HG03565 (cell line): ENCODE data around the gene UNC45B.
"Not testable (repeated sequence)": the region's sequence is repeated elsewhere in the genome, so short reads cannot be mapped to it uniquely, and the experiment has no call there.

ENCODE experiments used
- ATAC-seq: cut with Tn5 transposase; IDR thresholded peaks from one replicate; pipeline ENCODE4 v1.9.1; 2021; ENCODE audit warnings: mild to moderate bottlenecking, moderate library complexity; ENCODE audit not compliant: unreplicated experiment

UNC45B gene

DNA sequence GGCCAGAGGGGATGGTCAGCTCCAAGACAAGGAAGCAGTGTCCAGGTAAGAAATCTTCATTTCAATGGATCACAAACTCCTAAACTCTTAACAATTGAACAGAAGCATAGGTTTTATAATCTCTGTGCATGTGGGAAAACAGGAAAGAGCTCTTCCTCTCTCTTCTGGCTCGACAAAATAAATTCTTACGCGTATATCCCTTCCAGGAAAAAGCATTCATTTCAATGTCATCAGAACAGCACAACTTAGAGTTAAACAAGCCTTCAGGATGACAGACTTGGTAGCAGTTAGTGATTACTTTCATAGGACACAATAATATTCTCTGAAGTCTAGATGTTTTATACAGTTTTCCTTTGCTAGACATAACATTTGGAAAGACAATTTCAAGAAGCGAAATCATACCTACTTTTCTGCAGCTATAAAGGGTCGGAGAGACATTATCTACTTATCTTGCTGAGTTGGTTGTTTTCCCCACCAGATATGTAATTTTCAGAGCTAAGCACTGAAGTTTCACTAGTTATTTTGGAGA, 65.9 kb downstream of the UNC45B start:
- no peak for ATAC-seq

DNA sequence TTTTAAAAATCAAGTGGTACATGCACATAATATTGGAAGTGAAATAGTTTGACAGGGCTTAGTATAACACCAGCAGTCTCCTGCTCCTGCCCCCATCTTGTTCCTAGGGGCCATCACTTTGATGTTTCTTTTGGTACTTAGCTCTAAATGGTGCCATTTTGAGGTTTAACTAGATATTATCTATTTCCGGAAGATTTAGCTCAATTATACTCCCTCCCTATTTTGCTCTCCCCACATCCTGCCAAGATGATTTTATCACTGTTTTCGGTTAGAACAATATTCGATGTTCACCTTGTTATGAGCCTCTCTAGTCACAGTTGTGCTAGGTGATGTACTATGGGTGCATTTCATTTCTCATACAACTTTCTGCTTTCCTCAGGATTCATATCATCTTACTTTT, 66.6 kb downstream of the UNC45B start:
- ATAC-seq, result no peak

DNA sequence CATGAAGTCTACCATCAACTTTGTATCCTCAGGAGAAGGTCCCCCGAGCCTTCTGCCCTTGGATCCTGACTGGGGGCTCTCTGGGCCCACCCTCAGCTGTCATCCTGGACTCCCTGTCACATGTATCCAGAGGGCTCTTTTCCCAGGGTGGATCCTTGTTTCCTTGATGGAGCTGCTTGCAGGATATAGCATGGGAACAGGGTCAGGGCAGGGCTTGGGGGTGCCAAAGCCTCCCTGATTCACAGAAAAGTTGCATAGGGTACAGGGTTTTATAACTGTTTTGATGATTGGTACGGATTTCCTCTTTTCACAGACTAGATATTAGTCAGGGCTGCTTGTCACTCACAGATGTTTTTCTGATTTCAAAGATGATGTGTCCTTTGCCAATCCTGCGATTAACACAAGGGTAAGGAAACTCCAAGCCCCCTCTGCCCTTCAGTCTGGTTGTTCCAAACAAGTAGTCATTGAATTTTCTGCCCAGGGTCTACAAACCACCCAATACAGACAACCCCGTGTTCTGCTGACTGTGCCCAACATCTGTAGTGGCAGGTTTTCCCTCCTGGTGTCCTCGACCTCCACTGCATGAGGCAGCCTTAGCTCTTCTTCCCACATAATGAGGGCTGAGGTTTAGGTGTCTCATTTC, 67.1 kb downstream of the UNC45B start:
- ATAC-seq, result no peak

DNA sequence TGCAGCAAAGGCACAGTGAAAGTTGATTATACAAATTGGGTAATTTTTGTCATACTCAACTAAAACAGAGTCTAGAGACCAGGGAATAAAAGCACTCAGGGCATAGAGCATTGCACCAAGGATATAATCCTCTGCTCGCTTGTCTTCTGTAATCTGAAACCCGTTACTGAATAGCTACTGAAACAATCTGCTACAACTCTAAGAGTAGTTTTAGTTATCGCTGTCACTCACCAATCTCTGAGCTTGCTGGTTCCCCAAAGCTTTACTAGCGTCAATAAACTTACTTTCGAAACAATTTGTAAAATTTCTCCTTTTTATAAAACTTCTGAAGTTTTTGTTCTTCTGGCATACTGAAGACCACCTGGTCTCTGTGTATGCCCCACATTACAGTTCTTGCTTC, 69.5 kb downstream of the UNC45B start:
- no peak for ATAC-seq

DNA sequence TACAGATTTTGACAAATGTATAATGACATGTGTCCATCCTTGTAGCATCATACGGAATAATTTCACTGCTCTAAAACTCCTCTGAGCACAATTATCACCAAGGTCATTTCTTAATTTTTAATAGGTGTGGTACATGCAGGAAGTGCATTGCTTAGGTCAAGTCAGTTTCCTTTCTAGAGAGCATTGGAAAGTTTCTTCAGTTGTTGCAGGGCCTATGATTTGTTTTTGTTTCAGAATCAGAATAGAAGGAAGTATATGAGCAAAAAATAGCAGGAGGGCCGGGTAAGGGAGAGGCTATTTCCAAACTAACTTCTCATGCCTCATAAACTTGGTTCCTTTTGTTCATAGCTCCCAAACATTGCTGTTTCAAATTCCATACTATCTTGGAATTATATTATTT, 71.3 kb downstream of the UNC45B start:
- no peak for ATAC-seq

DNA sequence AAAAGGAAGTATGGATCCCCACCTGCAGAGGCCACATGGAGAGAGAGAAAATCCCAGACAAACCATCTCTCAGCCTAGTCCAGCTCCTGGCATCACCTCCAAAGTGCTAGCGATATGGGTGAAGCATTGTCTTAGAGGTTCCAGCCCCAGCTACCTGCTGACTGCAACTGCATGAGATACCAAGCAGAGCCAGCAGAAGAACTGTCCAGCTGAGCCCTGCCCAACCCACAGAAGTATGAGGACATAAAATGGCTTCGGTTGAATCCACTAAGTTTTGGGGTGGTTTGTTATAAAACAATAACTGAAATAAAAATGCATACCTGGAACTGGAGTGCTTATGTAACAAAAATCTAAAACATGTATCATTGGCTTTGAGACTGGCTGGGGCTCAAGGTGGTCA, 74.8 kb downstream of the UNC45B start:
- no peak for ATAC-seq

DNA sequence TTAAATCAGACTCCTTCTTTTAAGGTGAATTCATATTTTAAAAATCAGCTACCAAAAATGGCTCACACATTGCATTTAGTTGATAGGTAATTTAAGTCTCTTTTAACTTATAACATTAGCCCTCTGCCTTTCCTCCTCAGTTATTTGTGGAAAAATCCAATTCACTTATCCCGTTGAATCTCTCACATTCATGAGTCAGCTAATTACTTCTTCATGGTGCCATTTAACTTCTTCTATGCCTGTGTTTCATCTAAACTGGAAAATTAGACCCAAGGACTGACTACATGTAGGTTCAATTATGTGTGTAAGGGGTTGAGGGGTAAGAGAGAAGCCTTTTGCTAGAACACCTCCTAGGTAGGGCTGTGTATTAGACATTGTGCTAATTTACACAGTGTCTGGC, 76.8 kb downstream of the UNC45B start:
- no peak for ATAC-seq

DNA sequence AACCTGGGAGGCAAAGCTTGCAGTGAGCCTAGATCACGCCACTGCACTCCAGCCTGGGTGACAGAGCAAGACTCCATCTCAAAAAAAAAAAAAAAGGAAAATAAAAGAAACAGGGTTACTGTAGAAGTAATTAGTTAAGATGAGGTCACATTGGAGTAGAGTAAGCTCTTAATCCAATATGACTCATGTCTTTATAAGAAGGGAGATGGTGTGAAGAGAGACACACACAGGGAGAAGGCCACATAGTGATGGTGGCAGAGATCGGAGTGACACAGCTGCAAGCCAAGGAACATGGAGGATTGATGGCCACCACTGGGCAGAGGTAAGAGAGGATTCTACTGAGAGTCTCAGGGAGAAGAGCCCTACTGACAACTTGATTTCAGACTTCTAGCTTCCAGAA, 79.9 kb downstream of the UNC45B start:
- ATAC-seq, result no peak

DNA sequence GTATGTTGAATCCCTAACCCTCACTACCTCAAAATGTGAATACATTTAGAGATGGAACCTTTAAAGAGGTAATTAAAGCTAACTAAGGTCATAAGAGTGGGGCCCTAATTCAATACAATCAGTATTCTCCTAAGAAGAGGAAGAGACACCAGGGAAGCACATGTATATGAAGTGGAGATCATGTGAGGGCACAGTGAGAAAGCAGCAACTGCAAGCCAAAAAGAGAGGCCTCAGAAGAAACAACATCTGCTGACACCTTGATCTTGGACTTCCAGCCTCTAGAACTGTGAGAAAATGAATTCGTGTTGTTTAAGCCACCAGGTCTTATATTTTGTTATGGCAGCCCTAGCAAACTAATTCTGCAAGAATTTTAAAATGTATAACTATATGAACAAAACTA, 82.0 kb downstream of the UNC45B start:
- no peak for ATAC-seq

DNA sequence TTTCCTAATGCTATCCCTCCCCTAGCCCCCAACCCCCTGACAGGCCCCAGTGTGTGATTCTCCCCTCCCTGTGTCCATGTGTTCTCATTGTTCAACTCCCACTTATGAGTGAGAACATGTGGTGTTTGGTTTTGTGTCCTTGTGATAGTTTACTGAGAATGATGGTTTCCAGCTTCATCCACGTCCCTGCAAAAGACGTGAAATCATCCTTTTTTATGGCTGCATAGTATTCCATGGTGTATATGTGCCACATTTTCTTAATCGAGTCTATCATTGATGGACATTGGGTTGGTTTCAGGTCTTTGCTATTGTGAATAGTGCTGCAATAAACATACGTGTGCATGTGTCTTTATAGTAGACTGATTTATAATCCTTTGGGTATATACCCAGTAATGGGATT, 86.7 kb downstream of the UNC45B start:
- ATAC-seq, result not testable (repeated sequence)

DNA sequence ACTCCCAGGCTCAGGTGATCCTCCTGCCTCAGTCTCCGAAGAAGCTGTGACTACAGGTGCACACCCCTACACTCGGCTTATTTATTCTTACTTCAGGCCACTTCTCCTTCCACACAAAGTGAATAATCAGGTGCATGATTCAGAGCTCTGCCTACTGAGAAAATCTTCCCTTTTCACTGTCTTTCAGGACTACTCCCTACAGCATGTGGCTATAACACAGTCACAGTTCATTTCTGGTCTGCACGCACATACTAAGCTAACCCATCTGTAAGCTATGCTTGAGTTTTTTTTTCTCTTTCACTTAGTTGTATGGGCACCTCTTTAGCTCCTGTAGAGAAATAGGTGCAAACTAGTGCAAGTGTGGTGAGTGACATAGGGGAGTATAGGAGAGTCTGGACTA, 87.7 kb downstream of the UNC45B start:
- ATAC-seq, result no peak

DNA sequence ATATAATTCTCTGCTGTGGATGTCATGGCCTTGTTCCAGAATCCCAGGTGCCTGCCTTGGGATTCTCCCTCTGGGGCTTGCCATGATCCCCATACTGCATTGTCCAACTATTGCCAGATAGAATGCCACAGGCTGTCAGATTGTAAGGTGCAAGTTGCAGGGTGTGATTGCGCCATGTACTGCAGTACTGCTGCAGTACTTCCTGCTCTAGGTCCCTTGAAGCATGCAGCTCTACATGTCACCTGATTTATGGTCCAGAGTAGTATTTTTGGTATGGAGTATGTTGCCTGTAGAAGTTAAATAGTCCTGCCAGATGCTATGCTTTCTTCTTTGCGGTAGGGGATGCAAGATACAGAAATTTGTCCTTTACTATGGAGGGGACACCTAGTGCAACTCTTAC, 88.3 kb downstream of the UNC45B start:
- no peak for ATAC-seq

DNA sequence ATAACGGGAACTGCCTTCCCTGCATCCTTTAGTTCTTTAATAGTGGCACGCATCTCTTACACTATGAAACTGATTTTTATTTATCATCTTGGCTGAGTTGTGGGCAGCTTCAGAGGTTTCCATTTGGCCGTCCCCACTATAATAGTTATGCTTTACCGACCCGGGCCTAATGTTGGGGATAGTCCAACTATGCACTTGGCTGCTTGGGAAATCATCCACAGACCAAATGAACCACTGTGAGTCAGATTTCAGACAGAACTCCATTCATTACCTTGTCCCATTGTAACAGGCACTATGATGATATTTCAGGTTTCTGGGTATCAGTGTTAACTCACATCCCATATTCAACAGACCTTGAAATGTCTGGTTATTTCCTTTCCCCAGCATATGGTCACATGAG, 89.2 kb downstream of the UNC45B start:
- ATAC-seq, result no peak

DNA sequence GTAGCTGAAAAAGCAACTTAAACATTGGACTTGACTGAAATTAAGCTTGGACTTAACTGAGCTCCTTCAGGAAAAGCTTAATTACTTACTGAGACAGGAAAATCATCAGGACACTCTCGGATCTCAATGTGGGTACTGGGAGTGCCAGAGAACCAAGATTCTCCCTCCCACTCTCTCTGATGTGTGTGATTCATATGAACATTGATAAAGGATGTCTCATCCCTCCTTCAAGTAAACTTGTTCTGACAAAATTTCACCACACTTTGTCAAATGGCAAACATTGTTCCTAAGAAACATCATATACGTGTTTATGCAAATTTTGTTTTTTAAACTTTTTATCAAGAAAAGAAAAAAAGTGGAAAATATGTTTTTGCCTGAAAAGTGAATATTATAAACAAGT, 91.2 kb downstream of the UNC45B start:
- ATAC-seq, result no peak
